ENCODE results near the gene SRGAP2C.
"Not testable (repeated sequence)": the region's sequence is repeated elsewhere in the genome, so short reads cannot be mapped to it uniquely, and the experiment has no call there.

Gene SRGAP2C

GRCh38 chr1:121230636-121231035 lies 45.9 kb downstream of the SRGAP2C start:
- not testable (repeated sequence) for DNase-seq

- DNase-seq = not testable (repeated sequence)
Measured at GRCh38 chr1:121232445-121233125, 47.8 kb downstream of the SRGAP2C start.

GRCh38 chr1:121234090-121234759 lies 49.5 kb downstream of the SRGAP2C start:
- DNase-seq = not testable (repeated sequence)

- DNase-seq = not testable (repeated sequence)
Measured at GRCh38 chr1:121238384-121238783, 53.6 kb downstream of the SRGAP2C start.

- not testable (repeated sequence) for DNase-seq
Measured at GRCh38 chr1:121243913-121244312, 59.1 kb downstream of the SRGAP2C start.

- not testable (repeated sequence) for DNase-seq
Measured at GRCh38 chr1:121246399-121246798, 61.6 kb downstream of the SRGAP2C start.

GRCh38 chr1:121252656-121253055 lies 67.9 kb downstream of the SRGAP2C start:
- DNase-seq = not testable (repeated sequence)

GRCh38 chr1:121254618-121255017 lies 69.8 kb downstream of the SRGAP2C start:
- not testable (repeated sequence) for DNase-seq

GRCh38 chr1:121257632-121258031 lies 72.9 kb downstream of the SRGAP2C start:
- DNase-seq = not testable (repeated sequence)

- not testable (repeated sequence) for DNase-seq
Measured at GRCh38 chr1:121258134-121258533, 73.4 kb downstream of the SRGAP2C start.

- DNase-seq = not testable (repeated sequence)
Measured at GRCh38 chr1:121260205-121260604, 75.4 kb downstream of the SRGAP2C start.

- DNase-seq = not testable (repeated sequence)
Measured at GRCh38 chr1:121262163-121262562, 77.4 kb downstream of the SRGAP2C start.

GRCh38 chr1:121263789-121264244 lies 79.0 kb downstream of the SRGAP2C start:
- not testable (repeated sequence) for DNase-seq

GRCh38 chr1:121267072-121267471 lies 82.3 kb downstream of the SRGAP2C start:
- DNase-seq = not testable (repeated sequence)

GRCh38 chr1:121269309-121269708 lies 84.5 kb downstream of the SRGAP2C start:
- DNase-seq = not testable (repeated sequence)

GRCh38 chr1:121269973-121270372 lies 85.2 kb downstream of the SRGAP2C start:
- DNase-seq = not testable (repeated sequence)

- not testable (repeated sequence) for DNase-seq
Measured at GRCh38 chr1:121271143-121271715, 86.5 kb downstream of the SRGAP2C start.

- not testable (repeated sequence) for DNase-seq
Measured at GRCh38 chr1:121275435-121275834, 90.7 kb downstream of the SRGAP2C start.

GRCh38 chr1:121278202-121278601 lies 93.4 kb downstream of the SRGAP2C start:
- not testable (repeated sequence) for DNase-seq

- DNase-seq = not testable (repeated sequence)
Measured at GRCh38 chr1:121278777-121279547, 94.2 kb downstream of the SRGAP2C start.

- not testable (repeated sequence) for DNase-seq
Measured at GRCh38 chr1:121279548-121279898, 94.7 kb downstream of the SRGAP2C start.

- DNase-seq = not testable (repeated sequence)
Measured at GRCh38 chr1:121280699-121281317, 96.0 kb downstream of the SRGAP2C start.

All from activated T-cell treated with anti-CD3 and anti-CD28 coated beads for 4 hours (primary cell).